ENCODE measurements around the gene NDUFS7. TPM values are rescaled to one million over a fixed set of nuclear protein-coding genes. Genes with fewer than 3 reads are reported as not detected.

The NDUFS7 gene
- total RNA-seq, 2 donors from 2014 or later: 147 to 202 TPM

GRCh38 chr19:1394252-1395193, 10.8 kb downstream of the NDUFS7 start:
- no peak for DNase-seq (ENCODE audit: low spot score)
- Histone ChIP-seq H3K9me3 (no peaks in the 10 kb centered on the region), H3K36me3 (peaks cover 0 to 4% of the 10 kb centered on the region in 2 donors), H3K4me1 (replicated peaks) (no peaks in the 10 kb centered on the region), H3K27ac (no peak overlapping the region), H3K27me3 (replicated peaks; ENCODE audit: insufficient read depth) (no peaks in the 10 kb centered on the region), H3K4me3 (no peak overlapping the region)
- WGBS: 36% methylated on average over 41 of the region's 43 CpGs
- intact Hi-C loops (cut with DNase I): no loop called here
- TF ChIP-seq POLR2A (IDR thresholded peaks at IDR 0.05): no peak
- no peak for TF ChIP-seq CTCF (IDR thresholded peaks at IDR 0.05)
- TF ChIP-seq POLR2AphosphoS5 (IDR thresholded peaks at IDR 0.05): no peak

- H3K4me1 ChIP-seq (replicated peaks): no peaks in the 10 kb centered on the region
- H3K4me3 ChIP-seq: no peak overlapping the region
- H3K9me3 ChIP-seq: no peaks in the 10 kb centered on the region
- H3K27ac ChIP-seq: no peak overlapping the region
- peaks cover 0 to 4% of the 10 kb centered on the region in 2 donors for H3K36me3 ChIP-seq
- WGBS: 35% methylated on average over 27 of the region's 52 CpGs
- intact Hi-C loops (cut with DNase I): no loop called here
- DNase-seq (ENCODE audit: low spot score): no peak
- H3K27me3 ChIP-seq (replicated peaks; ENCODE audit: insufficient read depth): no peaks in the 10 kb centered on the region
- no peak for TF ChIP-seq POLR2A (IDR thresholded peaks at IDR 0.05)
- TF ChIP-seq CTCF (IDR thresholded peaks at IDR 0.05): no peak
- no peak for TF ChIP-seq POLR2AphosphoS5 (IDR thresholded peaks at IDR 0.05)
These were observed 11.7 kb downstream of the NDUFS7 start for GRCh38 chr19:1395194-1396018.

- no peaks in the 10 kb centered on the region for H3K36me3 ChIP-seq
- no peak for DNase-seq (ENCODE audit: low spot score)
- no peak overlapping the region for H3K27ac ChIP-seq
- H3K4me1 ChIP-seq (replicated peaks): peaks cover 3% of the 10 kb centered on the region
- TF ChIP-seq CTCF (IDR thresholded peaks at IDR 0.05) (no peak), POLR2A (IDR thresholded peaks at IDR 0.05) (no peak), POLR2AphosphoS5 (IDR thresholded peaks at IDR 0.05) (no peak)
- no peaks in the 10 kb centered on the region for H3K27me3 ChIP-seq (replicated peaks; ENCODE audit: insufficient read depth)
- intact Hi-C loops (cut with DNase I): no loop called here
- H3K9me3 ChIP-seq: no peaks in the 10 kb centered on the region
- WGBS: 51% methylated on average over 24 of the region's 25 CpGs
- no peak overlapping the region for H3K4me3 ChIP-seq
These were observed 12.5 kb downstream of the NDUFS7 start for GRCh38 chr19:1396019-1396767.

GRCh38 chr19:1396768-1397679, 13.3 kb downstream of the NDUFS7 start:
- DNase-seq (ENCODE audit: low spot score): no peak
- 76% methylated on average over 36 of the region's 42 CpGs for WGBS
- Histone ChIP-seq H3K9me3 (no peaks in the 10 kb centered on the region), H3K27me3 (replicated peaks; ENCODE audit: insufficient read depth) (no peaks in the 10 kb centered on the region), H3K4me3 (no peak overlapping the region), H3K27ac (no peak overlapping the region), H3K4me1 (replicated peaks) (peaks cover 3% of the 10 kb centered on the region), H3K36me3 (no peaks in the 10 kb centered on the region)
- intact Hi-C loops (cut with DNase I): no loop called here
- no peak for TF ChIP-seq POLR2AphosphoS5 (IDR thresholded peaks at IDR 0.05)
- TF ChIP-seq POLR2A (IDR thresholded peaks at IDR 0.05): no peak
- TF ChIP-seq CTCF (IDR thresholded peaks at IDR 0.05): no peak

All from prostate gland (tissue), 2 donors.